H1 (cell line): ENCODE results near the gene GZMM. TPM values are rescaled to one million over a fixed set of nuclear protein-coding genes. Genes with fewer than 3 reads are reported as not detected.

ENCODE experiments used
- BRCA1 ChIP-seq: IDR thresholded peaks from 2 replicates; pipeline ENCODE4 v1.6.1; 2012; ENCODE audit warnings: low read depth, low read length, improper control_type of control experiment
- CREB1 ChIP-seq: IDR thresholded peaks from 2 replicates; pipeline ENCODE4 v1.6.1; 2012; ENCODE audit warnings: inconsistent platforms
- CTCF ChIP-seq, 3 experiments: IDR thresholded peaks; 1 replicate in 2 of 3; 2 replicates in 1 of 3; pipeline versions ENCODE4 v1.5.1 to v1.6.1; 2011; ENCODE audit warnings: low read length in 3 of 3, mild to moderate bottlenecking in 3 of 3, inconsistent platforms in 2 of 3, low read depth in 1 of 3, moderate library complexity in 1 of 3; ENCODE audit not compliant: insufficient read depth in 1 of 3; ENCODE audit errors: control extremely low read depth in 1 of 3
- GABPA ChIP-seq: IDR thresholded peaks from 2 replicates; pipeline ENCODE4 v1.6.1; 2011; ENCODE audit warnings: mild to moderate bottlenecking, low read length, moderate library complexity, borderline replicate concordance; ENCODE audit not compliant: insufficient read depth
- HDAC2 ChIP-seq, 2 experiments: fragments of 300-600 bp in 1 of 2; sonication (generic) in 1 of 2; IDR thresholded peaks; 2 replicates each; pipeline ENCODE4 v1.6.1; 2011 to 2012; ENCODE audit warnings: low read depth in 2 of 2, low read length in 2 of 2, mild to moderate bottlenecking in 2 of 2, moderate library complexity in 2 of 2, borderline replicate concordance in 1 of 2, inconsistent platforms in 1 of 2
- PHF8 ChIP-seq: fragments of 200-600 bp; sonication (generic); conservative IDR thresholded peaks from 2 replicates; pipeline ENCODE4 v1.7.1; 2012; ENCODE audit warnings: low read depth, mild to moderate bottlenecking, inconsistent platforms, low read length, moderate library complexity
- POLR2A ChIP-seq, 2 experiments: IDR thresholded peaks; 1 replicate in 1 of 2; 2 replicates in 1 of 2; pipeline ENCODE4 v1.6.1; 2011; ENCODE audit warnings: low read depth in 2 of 2, low read length in 2 of 2, mild to moderate bottlenecking in 2 of 2; ENCODE audit errors: control extremely low read depth in 1 of 2
- RAD21 ChIP-seq, 2 experiments: IDR thresholded peaks in 1 of 2; conservative IDR thresholded peaks in 1 of 2; 2 replicates each; pipeline ENCODE4 v1.6.1; 2011; ENCODE audit warnings: low read depth in 2 of 2, low read length in 2 of 2, improper control_type of control experiment in 1 of 2, inconsistent platforms in 1 of 2, mild to moderate bottlenecking in 1 of 2, moderate library complexity in 1 of 2
- SIN3A ChIP-seq, 2 experiments: IDR thresholded peaks in 1 of 2; conservative IDR thresholded peaks in 1 of 2; 2 replicates each; pipeline ENCODE4 v1.6.1; 2011 to 2012; ENCODE audit warnings: low read length in 2 of 2, improper control_type of control experiment in 1 of 2, low read depth in 1 of 2, mild to moderate bottlenecking in 1 of 2
- SIX5 ChIP-seq: IDR thresholded peaks from 2 replicates; pipeline ENCODE4 v1.6.1; 2011; ENCODE audit warnings: mild to moderate bottlenecking, low read depth, low read length
- SP1 ChIP-seq: IDR thresholded peaks from 2 replicates; pipeline ENCODE4 v1.6.1; 2011; ENCODE audit warnings: low read depth, low read length
- TAF7 ChIP-seq: optimal IDR thresholded peaks from 2 replicates; pipeline ENCODE3; 2011; ENCODE audit warnings: low read depth, mild to moderate bottlenecking, inconsistent platforms, low read length, moderate library complexity, borderline replicate concordance
- YY1 ChIP-seq: IDR thresholded peaks from 2 replicates; pipeline ENCODE4 v1.6.1; 2011; ENCODE audit warnings: low read depth, mild to moderate bottlenecking, low read length
- polyA plus RNA-seq, 7 experiments: library from polyadenylated mRNA; depleted of rRNA in 3 of 7; stranded (reverse) in 5 of 7; unstranded in 2 of 7; fragments of >200 nt in 5 of 7; fragments of 200-250 nt in 2 of 7; gene quantifications; 1 replicate in 5 of 7; 2 replicates in 1 of 7; 4 replicates in 1 of 7; pipeline versions ENCODE4 v1.2.1 to v1.2.3, GENCODE V29; 2011 to 2013; ENCODE audit warnings: missing spikeins in 2 of 7, mixed read lengths in 2 of 7
- total RNA-seq: library from RNA; stranded (reverse); fragmentation: NEBNext Ultra II Directional; extraction: Animal tissue kit (Norgen Biotek cat#: 25700); gene quantifications from 2 replicates; pipeline ENCODE4 v1.2.1, GENCODE V29; 2021

The GZMM gene
- total and polyA plus RNA-seq, 2 of the 8 experiments (the other 6 are each of a cell fraction or from before 2014, with no cell fraction given) = 0.09 to 0.32 TPM

DNA sequence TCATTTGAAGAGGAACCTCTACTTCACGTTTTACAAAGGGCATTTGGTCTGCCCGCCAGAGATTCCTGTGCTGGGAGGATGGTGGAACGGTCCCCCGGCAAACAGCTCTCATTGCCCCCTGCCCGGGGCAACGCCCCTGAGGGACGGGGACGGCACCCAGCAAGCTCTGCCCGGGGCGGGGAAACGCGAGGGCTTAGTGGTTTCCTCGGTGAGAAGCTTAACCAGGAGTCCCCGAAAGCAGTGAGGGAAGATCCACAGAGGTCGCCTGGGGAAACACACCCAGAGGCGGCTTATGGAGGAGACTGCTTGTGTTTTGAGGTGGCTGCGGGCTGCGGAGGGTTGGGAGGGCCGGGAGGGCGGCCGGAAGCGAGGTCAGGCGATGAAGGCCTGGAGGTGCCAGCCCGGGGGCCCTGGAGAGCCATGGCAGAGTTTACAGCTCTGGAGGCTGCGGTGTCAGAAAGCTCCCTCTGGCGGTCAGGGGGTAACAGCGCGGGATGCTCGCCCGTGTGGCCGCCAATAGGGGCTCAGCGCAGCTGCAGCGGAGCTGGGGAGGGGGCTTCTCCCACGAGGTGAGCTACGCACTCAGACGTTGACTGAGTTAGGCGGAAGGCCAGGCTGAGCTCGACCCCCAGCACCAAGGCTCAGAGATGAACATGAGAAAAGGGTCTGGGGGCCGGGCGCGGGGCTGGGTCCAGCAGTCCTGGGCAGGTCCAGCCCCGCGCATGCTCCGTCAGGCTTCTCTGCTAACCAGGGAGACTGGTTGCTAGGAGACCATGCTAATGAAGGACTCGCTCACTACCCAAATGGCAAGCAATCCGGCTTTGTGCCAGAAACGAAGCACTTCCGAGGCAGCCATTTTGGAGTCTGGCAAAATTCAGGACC, 37.2 kb upstream of the GZMM start (continued):
- 0 out of 4 replicates have a peak, but pooled peaks have one; percentile 43 to 67 for TF ChIP-seq SIN3A (conservative IDR thresholded peaks at IDR 0.05 in 1 of 2, IDR thresholded peaks at IDR 0.05 in 1 of 2; ENCODE audit: low read depth in 1 of 2, low read length in 2 of 2)
- peak; percentile 66 for TF ChIP-seq CREB1
- TF ChIP-seq HDAC2 (IDR thresholded peaks at IDR 0.05; ENCODE audit: borderline replicate concordance in 1 of 2, low read depth in 2 of 2, low read length in 2 of 2) = 0 out of 4 replicates have a peak, but pooled peaks of 1 of the 2 experiments have one; percentile 25
- TF ChIP-seq BRCA1 = no peak
- TF ChIP-seq POLR2A (IDR thresholded peaks at IDR 0.05; ENCODE audit: control extremely low read depth in 1 of 2, low read depth in 2 of 2, low read length in 2 of 2) = 0 out of 3 replicates have a peak, but pooled peaks of 1 of the 2 experiments have one; percentile 47
- TF ChIP-seq RAD21 (IDR thresholded peaks at IDR 0.05 in 1 of 2, conservative IDR thresholded peaks at IDR 0.05 in 1 of 2; ENCODE audit: low read depth in 2 of 2, low read length in 2 of 2) = peak; percentile 57 to 66
- peak; percentile 50; the same call in 1 of the 2 replicates for TF ChIP-seq SP1
- TF ChIP-seq GABPA = peak; percentile 11; the same call in 1 of the 2 replicates
- no peak for TF ChIP-seq SIX5
- TF ChIP-seq TAF7 = peak; percentile 82
- TF ChIP-seq PHF8 = peak; percentile 20; the same call in 1 of the 2 replicates
- TF ChIP-seq CTCF (IDR thresholded peaks at IDR 0.05; ENCODE audit: control extremely low read depth in 1 of 3, insufficient read depth in 1 of 3, low read depth in 1 of 3, low read length in 3 of 3) = peak; percentile 93 to 99 (median 97)
- TF ChIP-seq YY1 = no peak; the same call in 1 of the 2 replicates
